Peyer's patch (tissue), 4 donors: Measurements from ENCODE around the gene UGT1A10.

Experiments
- CTCF ChIP-seq, 6 experiments: fragments of 450-650 bp in 4 of 6; fragments of 200-600 bp in 2 of 6; sonication (generic) in 1 of 6; IDR thresholded peaks; one replicate each; pipeline ENCODE4 v1.5.1; 2017 to 2019; ENCODE audit warnings: antibody characterized with exemption in 6 of 6, mild to moderate bottlenecking in 3 of 6, moderate library complexity in 1 of 6
- POLR2A ChIP-seq, 2 donors: fragments of 450-650 bp; IDR thresholded peaks; one replicate each; pipeline ENCODE4 v1.5.1; 2017; ENCODE audit warnings: antibody characterized with exemption in 2 of 2, mild to moderate bottlenecking in 2 of 2, moderate library complexity in 2 of 2

GRCh38 chr2:233692648-233693047, 56.4 kb downstream of the UGT1A10 start, which contains the start of gene UGT1A6:
- TF ChIP-seq POLR2A (IDR thresholded peaks at IDR 0.05) (no peak), CTCF (IDR thresholded peaks at IDR 0.05) (no peak)
